Chondrocyte (in vitro differentiated cells): ENCODE measurements around the gene RAB44. TPM values are rescaled to one million over a fixed set of nuclear protein-coding genes. Genes with fewer than 3 reads are reported as not detected.

Source experiments
- DNase-seq: peaks from one replicate; pipeline ENCODE4 v3.0.0; 2021; ENCODE audit warnings: mixed read lengths, low spot score
- H3K27ac Mint-ChIP-seq: one replicate; pipeline ENCODE4 v1.8.0; 2021; ENCODE audit warnings: mild to moderate bottlenecking, moderate library complexity, mixed read lengths; ENCODE audit not compliant: unreplicated experiment
- H3K27me3 Mint-ChIP-seq: 2 replicates; pipeline ENCODE4 v1.8.0; 2021; ENCODE audit warnings: low read depth, mixed read lengths
- H3K36me3 Mint-ChIP-seq: 2 replicates; pipeline ENCODE4 v1.8.0; 2021; ENCODE audit warnings: low read depth, mixed read lengths
- H3K4me1 Mint-ChIP-seq: 2 replicates; pipeline ENCODE4 v1.8.0; 2021; ENCODE audit warnings: low read depth, mild to moderate bottlenecking, mixed read lengths
- H3K4me3 Mint-ChIP-seq: one replicate; pipeline ENCODE4 v1.8.0; 2021; ENCODE audit warnings: mild to moderate bottlenecking, moderate library complexity, mixed read lengths; ENCODE audit not compliant: unreplicated experiment
- H3K9me3 Mint-ChIP-seq: 2 replicates; pipeline ENCODE4 v1.8.0; 2021; ENCODE audit warnings: low read depth, mixed read lengths
- total RNA-seq: library from RNA; stranded (reverse); gene quantifications from 3 replicates; pipeline ENCODE4 v1.2.1, GENCODE V29; 2021
- TF ChIP-seq, protein P1 (sequence below): fragments of 200-600 bp; sonication (generic); IDR thresholded peaks from 2 replicates; pipeline ENCODE4 v1.5.0; 2021; ENCODE audit warnings: antibody characterized with exemption, mild to moderate bottlenecking, moderate library complexity

The RAB44 gene
- total RNA-seq, 1 donor from 2014 or later, result not detected

DNA sequence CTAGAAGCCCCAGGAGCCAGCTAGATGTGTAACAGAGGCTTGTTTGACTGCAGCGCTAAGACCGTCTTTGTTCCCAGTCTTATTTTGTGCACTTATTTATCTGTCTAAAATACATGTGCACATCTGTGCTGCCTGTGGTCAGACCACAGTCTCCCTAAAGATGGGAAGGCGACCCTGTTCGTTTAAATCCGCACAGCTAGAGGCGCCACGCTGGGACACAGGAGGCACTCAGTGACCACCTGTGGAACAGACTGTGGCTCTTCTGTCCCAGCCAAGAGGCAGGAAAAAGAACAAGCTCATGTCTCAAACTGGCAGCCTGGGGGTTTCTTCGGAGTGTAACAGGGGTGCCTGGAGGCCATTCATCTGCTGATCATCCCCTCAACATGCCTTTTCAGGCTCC, 74.8 kb downstream of the RAB44 start:
- H3K27me3 Mint-ChIP-seq, result peaks cover 17% of the 10 kb centered on the region
- H3K4me1 Mint-ChIP-seq, result peaks cover 19% of the 10 kb centered on the region
- no peak for DNase-seq
- peaks cover 2% of the 10 kb centered on the region for H3K36me3 Mint-ChIP-seq
- H3K27ac Mint-ChIP-seq, result no peak overlapping the region
- H3K4me3 Mint-ChIP-seq, result no peak overlapping the region
- TF ChIP-seq, protein P1, sequence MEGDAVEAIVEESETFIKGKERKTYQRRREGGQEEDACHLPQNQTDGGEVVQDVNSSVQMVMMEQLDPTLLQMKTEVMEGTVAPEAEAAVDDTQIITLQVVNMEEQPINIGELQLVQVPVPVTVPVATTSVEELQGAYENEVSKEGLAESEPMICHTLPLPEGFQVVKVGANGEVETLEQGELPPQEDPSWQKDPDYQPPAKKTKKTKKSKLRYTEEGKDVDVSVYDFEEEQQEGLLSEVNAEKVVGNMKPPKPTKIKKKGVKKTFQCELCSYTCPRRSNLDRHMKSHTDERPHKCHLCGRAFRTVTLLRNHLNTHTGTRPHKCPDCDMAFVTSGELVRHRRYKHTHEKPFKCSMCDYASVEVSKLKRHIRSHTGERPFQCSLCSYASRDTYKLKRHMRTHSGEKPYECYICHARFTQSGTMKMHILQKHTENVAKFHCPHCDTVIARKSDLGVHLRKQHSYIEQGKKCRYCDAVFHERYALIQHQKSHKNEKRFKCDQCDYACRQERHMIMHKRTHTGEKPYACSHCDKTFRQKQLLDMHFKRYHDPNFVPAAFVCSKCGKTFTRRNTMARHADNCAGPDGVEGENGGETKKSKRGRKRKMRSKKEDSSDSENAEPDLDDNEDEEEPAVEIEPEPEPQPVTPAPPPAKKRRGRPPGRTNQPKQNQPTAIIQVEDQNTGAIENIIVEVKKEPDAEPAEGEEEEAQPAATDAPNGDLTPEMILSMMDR, result no peak
- H3K9me3 Mint-ChIP-seq, result no peaks in the 10 kb centered on the region

DNA sequence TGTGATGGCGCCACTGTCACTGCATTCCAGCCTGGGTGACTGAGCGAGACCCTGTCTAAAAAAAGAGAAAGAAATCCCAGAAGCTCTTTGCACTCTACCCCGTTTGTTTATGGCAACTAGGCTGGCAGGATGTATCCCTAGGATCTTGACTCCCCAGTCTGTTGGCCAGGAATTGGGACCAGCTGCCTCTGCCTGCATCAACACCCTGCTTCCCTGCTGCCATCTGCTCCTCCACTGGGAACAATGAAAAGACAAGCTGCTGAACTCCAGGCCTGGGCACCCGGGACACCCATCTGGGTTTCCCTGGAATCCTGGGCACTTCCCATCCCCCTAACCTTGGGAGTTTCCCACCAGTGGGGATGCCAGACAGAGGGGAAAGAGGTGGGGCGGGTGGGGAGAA, 76.7 kb downstream of the RAB44 start:
- Mint-ChIP-seq H3K36me3 (peaks cover 2% of the 10 kb centered on the region), H3K4me1 (peaks cover 12% of the 10 kb centered on the region), H3K27ac (no peak overlapping the region), H3K4me3 (no peak overlapping the region), H3K27me3 (peaks cover 24% of the 10 kb centered on the region), H3K9me3 (no peaks in the 10 kb centered on the region)
- DNase-seq, result no peak
- TF ChIP-seq, protein P1, result no peak

DNA sequence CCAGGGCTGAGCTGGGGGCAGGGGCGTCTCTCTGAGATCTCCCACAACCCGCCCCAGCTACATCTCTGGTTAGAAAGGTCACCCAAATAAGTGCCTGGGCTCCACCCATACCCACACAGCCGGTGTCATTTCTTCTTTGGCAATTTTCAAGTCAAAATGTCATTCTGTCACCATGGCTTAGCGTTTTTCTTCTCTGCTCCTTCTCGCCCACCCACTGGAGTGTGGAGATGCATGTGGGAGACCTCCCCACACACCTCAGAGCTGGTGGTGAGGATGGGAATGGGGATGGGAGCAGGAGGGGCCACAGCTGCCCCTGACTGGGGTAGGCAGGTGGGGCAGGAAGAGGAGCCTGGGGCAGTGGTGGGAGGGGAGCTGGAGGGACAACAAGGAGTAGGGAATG, 78.5 kb downstream of the RAB44 start:
- H3K4me1 Mint-ChIP-seq, result peaks cover 6% of the 10 kb centered on the region
- TF ChIP-seq, protein P1, result no peak
- H3K27ac Mint-ChIP-seq, result no peak overlapping the region
- no peak for DNase-seq
- peaks cover 24% of the 10 kb centered on the region for H3K27me3 Mint-ChIP-seq
- H3K4me3 Mint-ChIP-seq, result no peak overlapping the region
- peaks cover 2% of the 10 kb centered on the region for H3K36me3 Mint-ChIP-seq
- no peaks in the 10 kb centered on the region for H3K9me3 Mint-ChIP-seq

DNA sequence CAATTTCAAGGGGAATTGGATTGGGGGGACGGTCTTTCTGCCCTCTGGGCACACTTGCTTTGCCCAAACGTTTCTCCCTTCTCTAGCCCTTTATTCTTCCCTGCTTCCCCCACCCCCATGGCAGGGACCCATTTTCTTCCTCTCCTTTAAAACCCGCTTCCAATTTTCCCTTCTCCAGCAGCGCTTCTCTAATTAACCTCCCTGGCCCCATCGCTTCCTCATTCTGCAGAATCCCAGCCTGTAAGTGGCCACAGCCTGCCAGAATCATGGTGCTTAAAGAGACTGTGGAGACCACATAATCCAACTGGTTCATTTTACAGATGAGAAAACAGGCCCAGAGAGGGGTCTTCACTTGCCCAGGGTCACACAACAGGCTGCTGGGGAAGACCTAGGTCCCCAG, 80.2 kb downstream of the RAB44 start:
- DNase-seq, result no peak
- Mint-ChIP-seq H3K4me3 (no peak overlapping the region), H3K9me3 (no peaks in the 10 kb centered on the region), H3K36me3 (peaks cover 2% of the 10 kb centered on the region), H3K4me1 (peaks cover 6% of the 10 kb centered on the region), H3K27ac (no peak overlapping the region), H3K27me3 (peaks cover 24% of the 10 kb centered on the region)
- TF ChIP-seq, protein P1, result no peak

DNA sequence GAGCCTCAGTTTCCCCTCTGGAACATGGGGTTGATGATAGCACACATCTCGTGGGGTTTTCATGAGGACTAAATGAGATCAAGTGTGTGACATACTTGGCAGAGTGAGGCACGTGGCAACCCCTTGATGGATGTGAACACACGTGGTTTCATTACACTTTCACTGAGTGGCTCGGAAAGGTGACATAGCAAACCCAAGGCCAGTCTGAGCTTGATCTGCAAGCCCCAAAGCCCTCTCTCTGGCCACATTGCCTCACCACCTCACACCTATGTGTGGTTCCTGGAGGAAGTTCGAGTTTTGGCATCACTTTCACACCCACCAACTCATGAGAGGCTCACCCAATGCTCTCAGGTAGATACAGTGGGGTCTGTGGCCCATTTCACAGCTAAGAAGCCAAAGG, 81.6 kb downstream of the RAB44 start:
- H3K4me3 Mint-ChIP-seq, result no peak overlapping the region
- H3K9me3 Mint-ChIP-seq, result no peaks in the 10 kb centered on the region
- TF ChIP-seq, protein P1, result no peak
- H3K4me1 Mint-ChIP-seq, result peaks cover 6% of the 10 kb centered on the region
- no peak for DNase-seq
- H3K27me3 Mint-ChIP-seq, result peaks cover 24% of the 10 kb centered on the region
- peaks cover 2% of the 10 kb centered on the region for H3K36me3 Mint-ChIP-seq
- H3K27ac Mint-ChIP-seq, result no peak overlapping the region
